HEK293 (cell line): ENCODE measurements around the gene CD8A.

Experiments
- CTCF ChIA-PET: fragments of 350-600 bp; formaldehyde crosslinking; extraction: SDS; loops from one replicate; lab custom pipeline; 2021; ENCODE audit warnings: antibody characterized with exemption; lab: Yijun Ruan, JAX
- POLR2A ChIA-PET: fragments of 300-600 bp; formaldehyde crosslinking; extraction: SDS; loops from one replicate; lab custom pipeline; 2020; ENCODE audit warnings: antibody characterized with exemption, inconsistent platforms; lab: Yijun Ruan, JAX
- H3K27ac ChIP-seq: fragments of 200-500 bp; sonication (Bioruptor generic); 2 replicates; pipeline ENCODE4 v1.5.1; 2014; ENCODE audit warnings: low read depth, low read length, control low read depth, inconsistent platforms; ENCODE audit errors: extremely low read depth
- H3K36me3 ChIP-seq, 2 experiments: fragments of 200-500 bp in 1 of 2; sonication (Bioruptor generic) in 1 of 2; 1 replicate in 1 of 2; 2 replicates in 1 of 2; pipeline ENCODE4 v1.5.1; 2014 to 2017; ENCODE audit warnings: inconsistent platforms in 2 of 2, low read length in 2 of 2; ENCODE audit not compliant: control insufficient read depth in 2 of 2, insufficient read depth in 1 of 2
- H3K4me1 ChIP-seq: fragments of 200-500 bp; sonication (Bioruptor generic); 2 replicates; pipeline ENCODE4 v1.5.1; 2014; ENCODE audit warnings: mild to moderate bottlenecking, low read length, inconsistent platforms; ENCODE audit not compliant: control insufficient read depth, insufficient read depth
- H3K4me3 ChIP-seq: 2 replicates; pipeline ENCODE4 v1.5.1; 2011; ENCODE audit warnings: low read depth, mild to moderate bottlenecking, control low read depth, low read length, moderate library complexity
- H3K9me3 ChIP-seq: fragments of 200-500 bp; sonication (Bioruptor generic); 2 replicates; pipeline ENCODE4 v1.5.1; 2014; ENCODE audit warnings: low read depth, low read length, inconsistent platforms; ENCODE audit not compliant: control insufficient read depth, insufficient read depth
- BCL11B ChIP-seq: fragments of 450-650 bp; formaldehyde crosslinking; IDR thresholded peaks from 2 replicates; pipeline ENCODE4 v1.5.1; 2016; ENCODE audit warnings: low read depth, missing biosample characterization, missing genetic modification characterization
- GLIS2 ChIP-seq: fragments of 450-650 bp; formaldehyde crosslinking; IDR thresholded peaks from 2 replicates; pipeline ENCODE4 v1.5.1; 2016; ENCODE audit warnings: missing biosample characterization, missing genetic modification characterization
- HOXA7 ChIP-seq: sonication (generic); formaldehyde crosslinking; IDR thresholded peaks from 2 replicates; pipeline ENCODE4 v1.8.1; 2022; ENCODE audit warnings: missing genetic modification reagents, borderline replicate concordance
- HOXC10 ChIP-seq: sonication (generic); formaldehyde crosslinking; IDR thresholded peaks from 2 replicates; pipeline ENCODE4 v1.8.1; 2023; ENCODE audit warnings: mild to moderate bottlenecking, missing genetic modification reagents
- KLF1 ChIP-seq: fragments of 450-650 bp; formaldehyde crosslinking; IDR thresholded peaks from 2 replicates; pipeline ENCODE4 v1.5.1; 2016; ENCODE audit warnings: missing biosample characterization, missing genetic modification characterization
- PRDM1 ChIP-seq: fragments of 450-650 bp; formaldehyde crosslinking; IDR thresholded peaks from 2 replicates; pipeline ENCODE4; 2016; ENCODE audit warnings: missing biosample characterization, missing genetic modification characterization
- ZNF112 ChIP-seq: fragments of 450-650 bp; formaldehyde crosslinking; IDR thresholded peaks from 2 replicates; pipeline ENCODE4 v1.5.0; 2017; ENCODE audit warnings: missing biosample characterization, missing genetic modification characterization
- ZNF175 ChIP-seq: fragments of 450-650 bp; formaldehyde crosslinking; IDR thresholded peaks from 2 replicates; pipeline ENCODE4 v1.5.1; 2016; ENCODE audit warnings: missing biosample characterization, missing genetic modification characterization
- ZNF19 ChIP-seq: fragments of 450-650 bp; formaldehyde crosslinking; IDR thresholded peaks from 2 replicates; pipeline ENCODE4; 2016; ENCODE audit warnings: missing biosample characterization, missing genetic modification characterization, low read depth
- ZNF202 ChIP-seq: fragments of 450-650 bp; formaldehyde crosslinking; IDR thresholded peaks from 2 replicates; pipeline ENCODE4 v1.5.1; 2016; ENCODE audit warnings: missing biosample characterization, missing genetic modification characterization, borderline replicate concordance
- ZNF239 ChIP-seq: fragments of 450-650 bp; formaldehyde crosslinking; IDR thresholded peaks from 2 replicates; pipeline ENCODE4 v1.5.1; 2016; ENCODE audit warnings: missing biosample characterization, missing genetic modification characterization
- ZNF404 ChIP-seq: fragments of 450-650 bp; formaldehyde crosslinking; IDR thresholded peaks from 2 replicates; pipeline ENCODE4 v1.5.1; 2017; ENCODE audit warnings: missing biosample characterization, missing genetic modification characterization
- ZNF561 ChIP-seq: fragments of 450-650 bp; IDR thresholded peaks from 2 replicates; pipeline ENCODE4 v1.5.1; 2018; ENCODE audit warnings: missing biosample characterization, missing genetic modification characterization, borderline replicate concordance
- ZNF585B ChIP-seq: fragments of 450-650 bp; formaldehyde crosslinking; IDR thresholded peaks from 2 replicates; pipeline ENCODE4 v1.5.1; 2016; ENCODE audit warnings: missing biosample characterization, missing genetic modification characterization
- ZNF623 ChIP-seq: fragments of 450-650 bp; formaldehyde crosslinking; IDR thresholded peaks from 2 replicates; pipeline ENCODE4 v1.5.1; 2016; ENCODE audit warnings: missing biosample characterization, missing genetic modification characterization
- ZNF791 ChIP-seq: fragments of 450-650 bp; formaldehyde crosslinking; IDR thresholded peaks from 2 replicates; pipeline ENCODE4 v1.5.1; 2016; ENCODE audit warnings: missing biosample characterization, missing genetic modification characterization
- TF ChIP-seq, protein P1 (sequence below): fragments of 450-650 bp; formaldehyde crosslinking; IDR thresholded peaks from 2 replicates; pipeline ENCODE4 v1.5.1; 2016; ENCODE audit warnings: missing biosample characterization, missing genetic modification characterization
- TF ChIP-seq, protein P2 (sequence below): fragments of 450-650 bp; formaldehyde crosslinking; IDR thresholded peaks from 2 replicates; pipeline ENCODE4 v1.5.1; 2016; ENCODE audit warnings: missing biosample characterization, missing genetic modification characterization
- TF ChIP-seq, protein P3 (sequence below): fragments of 450-650 bp; formaldehyde crosslinking; IDR thresholded peaks from 2 replicates; pipeline ENCODE4 v1.5.1; 2017; ENCODE audit warnings: missing biosample characterization, missing genetic modification characterization
- TF ChIP-seq, protein P4 (sequence below): fragments of 450-650 bp; formaldehyde crosslinking; IDR thresholded peaks from 2 replicates; pipeline ENCODE4 v1.5.0; 2017; ENCODE audit warnings: missing biosample characterization, missing genetic modification characterization, borderline replicate concordance
- TF ChIP-seq, protein P5 (sequence below): fragments of 450-650 bp; formaldehyde crosslinking; IDR thresholded peaks from 2 replicates; pipeline ENCODE4 v1.5.1; 2016; ENCODE audit warnings: missing biosample characterization, missing genetic modification characterization
- TF ChIP-seq, protein P6 (sequence below): fragments of 450-650 bp; formaldehyde crosslinking; IDR thresholded peaks from 2 replicates; pipeline ENCODE4 v1.5.1; 2017; ENCODE audit warnings: missing biosample characterization, mild to moderate bottlenecking, missing genetic modification characterization, moderate library complexity
- TF ChIP-seq, protein P7 (sequence below): fragments of 450-650 bp; formaldehyde crosslinking; IDR thresholded peaks from 2 replicates; pipeline ENCODE4 v1.5.1; 2016; ENCODE audit warnings: missing biosample characterization, missing genetic modification characterization
- TF ChIP-seq, protein P8 (sequence below): fragments of 450-650 bp; formaldehyde crosslinking; optimal IDR thresholded peaks from 2 replicates; pipeline ENCODE3; 2016; ENCODE audit warnings: missing biosample characterization, mild to moderate bottlenecking, missing genetic modification characterization

Gene CD8A

DNA sequence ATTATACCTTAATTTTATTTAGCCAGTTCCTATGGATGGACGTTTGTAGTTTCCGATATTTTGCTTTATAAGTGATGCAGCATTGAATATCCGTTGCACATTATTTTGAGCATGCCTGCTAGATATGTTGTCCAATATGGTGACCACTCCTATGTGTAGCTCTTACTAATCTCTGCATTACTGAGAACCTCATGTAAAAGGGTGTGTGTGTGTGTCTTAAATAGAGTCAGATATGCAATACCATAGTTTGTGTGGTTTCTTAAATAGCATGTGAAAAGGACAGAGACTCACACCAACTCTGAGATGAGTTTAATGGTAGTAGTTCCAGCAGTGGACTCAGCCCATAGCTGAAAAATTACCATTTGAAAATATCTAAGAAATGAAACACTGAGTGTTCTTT lies 32.3 kb downstream of the CD8A start:
- H3K27ac ChIP-seq, result no peak overlapping the region
- H3K9me3 ChIP-seq, result no peaks in the 10 kb centered on the region
- no peak overlapping the region for H3K4me3 ChIP-seq
- CTCF ChIA-PET, result no interaction called here
- no peak for TF ChIP-seq ZNF175 (tag by site-specific recombination)
- TF ChIP-seq BCL11B (tag by site-specific recombination), result no peak
- TF ChIP-seq ZNF404 (tag by site-specific recombination), result no peak
- TF ChIP-seq HOXC10 (CRISPR knock-in tag), result no peak
- TF ChIP-seq, protein P1, sequence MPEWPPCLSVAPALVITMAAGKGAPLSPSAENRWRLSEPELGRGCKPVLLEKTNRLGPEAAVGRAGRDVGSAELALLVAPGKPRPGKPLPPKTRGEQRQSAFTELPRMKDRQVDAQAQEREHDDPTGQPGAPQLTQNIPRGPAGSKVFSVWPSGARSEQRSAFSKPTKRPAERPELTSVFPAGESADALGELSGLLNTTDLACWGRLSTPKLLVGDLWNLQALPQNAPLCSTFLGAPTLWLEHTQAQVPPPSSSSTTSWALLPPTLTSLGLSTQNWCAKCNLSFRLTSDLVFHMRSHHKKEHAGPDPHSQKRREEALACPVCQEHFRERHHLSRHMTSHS (tag by site-specific recombination), result no peak
- TF ChIP-seq, protein P2, sequence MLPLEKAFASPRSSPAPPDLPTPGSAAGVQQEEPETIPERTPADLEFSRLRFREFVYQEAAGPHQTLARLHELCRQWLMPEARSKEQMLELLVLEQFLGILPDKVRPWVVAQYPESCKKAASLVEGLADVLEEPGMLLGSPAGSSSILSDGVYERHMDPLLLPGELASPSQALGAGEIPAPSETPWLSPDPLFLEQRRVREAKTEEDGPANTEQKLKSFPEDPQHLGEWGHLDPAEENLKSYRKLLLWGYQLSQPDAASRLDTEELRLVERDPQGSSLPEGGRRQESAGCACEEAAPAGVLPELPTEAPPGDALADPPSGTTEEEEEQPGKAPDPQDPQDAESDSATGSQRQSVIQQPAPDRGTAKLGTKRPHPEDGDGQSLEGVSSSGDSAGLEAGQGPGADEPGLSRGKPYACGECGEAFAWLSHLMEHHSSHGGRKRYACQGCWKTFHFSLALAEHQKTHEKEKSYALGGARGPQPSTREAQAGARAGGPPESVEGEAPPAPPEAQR (tag by site-specific recombination), result no peak
- TF ChIP-seq, protein P3, sequence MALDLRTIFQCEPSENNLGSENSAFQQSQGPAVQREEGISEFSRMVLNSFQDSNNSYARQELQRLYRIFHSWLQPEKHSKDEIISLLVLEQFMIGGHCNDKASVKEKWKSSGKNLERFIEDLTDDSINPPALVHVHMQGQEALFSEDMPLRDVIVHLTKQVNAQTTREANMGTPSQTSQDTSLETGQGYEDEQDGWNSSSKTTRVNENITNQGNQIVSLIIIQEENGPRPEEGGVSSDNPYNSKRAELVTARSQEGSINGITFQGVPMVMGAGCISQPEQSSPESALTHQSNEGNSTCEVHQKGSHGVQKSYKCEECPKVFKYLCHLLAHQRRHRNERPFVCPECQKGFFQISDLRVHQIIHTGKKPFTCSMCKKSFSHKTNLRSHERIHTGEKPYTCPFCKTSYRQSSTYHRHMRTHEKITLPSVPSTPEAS (tag by site-specific recombination), result no peak
- TF ChIP-seq HOXA7 (CRISPR knock-in tag), result no peak
- TF ChIP-seq, protein P4, sequence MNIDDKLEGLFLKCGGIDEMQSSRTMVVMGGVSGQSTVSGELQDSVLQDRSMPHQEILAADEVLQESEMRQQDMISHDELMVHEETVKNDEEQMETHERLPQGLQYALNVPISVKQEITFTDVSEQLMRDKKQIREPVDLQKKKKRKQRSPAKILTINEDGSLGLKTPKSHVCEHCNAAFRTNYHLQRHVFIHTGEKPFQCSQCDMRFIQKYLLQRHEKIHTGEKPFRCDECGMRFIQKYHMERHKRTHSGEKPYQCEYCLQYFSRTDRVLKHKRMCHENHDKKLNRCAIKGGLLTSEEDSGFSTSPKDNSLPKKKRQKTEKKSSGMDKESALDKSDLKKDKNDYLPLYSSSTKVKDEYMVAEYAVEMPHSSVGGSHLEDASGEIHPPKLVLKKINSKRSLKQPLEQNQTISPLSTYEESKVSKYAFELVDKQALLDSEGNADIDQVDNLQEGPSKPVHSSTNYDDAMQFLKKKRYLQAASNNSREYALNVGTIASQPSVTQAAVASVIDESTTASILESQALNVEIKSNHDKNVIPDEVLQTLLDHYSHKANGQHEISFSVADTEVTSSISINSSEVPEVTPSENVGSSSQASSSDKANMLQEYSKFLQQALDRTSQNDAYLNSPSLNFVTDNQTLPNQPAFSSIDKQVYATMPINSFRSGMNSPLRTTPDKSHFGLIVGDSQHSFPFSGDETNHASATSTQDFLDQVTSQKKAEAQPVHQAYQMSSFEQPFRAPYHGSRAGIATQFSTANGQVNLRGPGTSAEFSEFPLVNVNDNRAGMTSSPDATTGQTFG (tag by site-specific recombination), result no peak
- TF ChIP-seq PRDM1 (tag by site-specific recombination), result no peak
- no peak for TF ChIP-seq ZNF585B
- TF ChIP-seq, protein P5, sequence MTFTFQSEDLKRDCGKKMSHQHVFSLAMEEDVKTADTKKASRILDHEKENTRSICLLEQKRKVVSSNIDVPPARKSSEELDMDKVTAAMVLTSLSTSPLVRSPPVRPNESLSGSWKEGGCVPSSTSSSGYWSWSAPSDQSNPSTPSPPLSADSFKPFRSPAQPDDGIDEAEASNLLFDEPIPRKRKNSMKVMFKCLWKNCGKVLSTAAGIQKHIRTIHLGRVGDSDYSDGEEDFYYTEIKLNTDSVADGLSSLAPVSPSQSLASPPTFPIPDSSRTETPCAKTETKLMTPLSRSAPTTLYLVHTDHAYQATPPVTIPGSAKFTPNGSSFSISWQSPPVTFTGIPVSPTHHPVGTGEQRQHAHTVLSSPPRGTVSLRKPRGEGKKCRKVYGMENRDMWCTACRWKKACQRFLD (tag by site-specific recombination), result no peak
- TF ChIP-seq ZNF791 (tag by site-specific recombination), result no peak
- TF ChIP-seq ZNF19 (tag by site-specific recombination), result no peak
- TF ChIP-seq, protein P6, sequence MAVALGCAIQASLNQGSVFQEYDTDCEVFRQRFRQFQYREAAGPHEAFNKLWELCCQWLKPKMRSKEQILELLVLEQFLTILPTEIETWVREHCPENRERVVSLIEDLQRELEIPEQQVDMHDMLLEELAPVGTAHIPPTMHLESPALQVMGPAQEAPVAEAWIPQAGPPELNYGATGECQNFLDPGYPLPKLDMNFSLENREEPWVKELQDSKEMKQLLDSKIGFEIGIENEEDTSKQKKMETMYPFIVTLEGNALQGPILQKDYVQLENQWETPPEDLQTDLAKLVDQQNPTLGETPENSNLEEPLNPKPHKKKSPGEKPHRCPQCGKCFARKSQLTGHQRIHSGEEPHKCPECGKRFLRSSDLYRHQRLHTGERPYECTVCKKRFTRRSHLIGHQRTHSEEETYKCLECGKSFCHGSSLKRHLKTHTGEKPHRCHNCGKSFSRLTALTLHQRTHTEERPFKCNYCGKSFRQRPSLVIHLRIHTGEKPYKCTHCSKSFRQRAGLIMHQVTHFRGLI (tag by site-specific recombination), result no peak
- H3K36me3 ChIP-seq, result peaks cover 24 to 45% of the 10 kb centered on the region in 2 experiments
- no peaks in the 10 kb centered on the region for H3K4me1 ChIP-seq
- POLR2A ChIA-PET, result no interaction called here

DNA sequence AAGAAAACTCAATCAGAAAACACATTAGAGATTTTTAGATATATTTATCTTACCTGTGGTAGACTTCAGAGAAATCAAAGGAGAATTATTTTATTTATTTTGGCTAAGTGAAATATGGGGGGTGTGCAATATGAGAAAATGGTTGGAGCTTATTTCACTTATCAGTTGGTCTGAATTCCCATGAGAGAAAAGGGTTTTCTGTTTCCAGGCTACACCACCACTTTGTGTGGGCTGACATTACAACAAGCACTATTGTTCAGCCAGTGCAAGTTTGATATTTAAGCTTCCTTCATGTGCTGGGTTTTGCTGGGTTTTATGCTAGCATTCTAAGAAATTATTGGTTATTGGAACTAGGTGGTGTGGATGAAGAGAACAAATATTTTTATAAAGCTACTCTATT lies 37.1 kb downstream of the CD8A start:
- no peaks in the 10 kb centered on the region for H3K4me1 ChIP-seq
- ChIA-PET CTCF (interaction anchor here (3.6 kb wide), 1 partner anchor 11 kb away, joined by 32 read pairs; no protein-coding TSS in a partner anchor), POLR2A (no interaction called here)
- H3K9me3 ChIP-seq, result no peaks in the 10 kb centered on the region
- H3K4me3 ChIP-seq, result no peak overlapping the region
- H3K36me3 ChIP-seq, result peaks cover 25 to 68% of the 10 kb centered on the region in 2 experiments
- H3K27ac ChIP-seq, result no peak overlapping the region
- TF ChIP-seq, protein P3 (tag by site-specific recombination), result no peak
- TF ChIP-seq ZNF585B (no peak), ZNF239 (tag by site-specific recombination) (no peak), KLF1 (tag by site-specific recombination) (no peak), ZNF623 (tag by site-specific recombination) (no peak), ZNF112 (tag by site-specific recombination) (no peak), ZNF202 (tag by site-specific recombination) (no peak), GLIS2 (tag by site-specific recombination) (no peak), ZNF561 (no peak)
- TF ChIP-seq, protein P7, sequence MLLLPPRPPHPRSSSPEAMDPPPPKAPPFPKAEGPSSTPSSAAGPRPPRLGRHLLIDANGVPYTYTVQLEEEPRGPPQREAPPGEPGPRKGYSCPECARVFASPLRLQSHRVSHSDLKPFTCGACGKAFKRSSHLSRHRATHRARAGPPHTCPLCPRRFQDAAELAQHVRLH (tag by site-specific recombination), result no peak
- TF ChIP-seq, protein P8, sequence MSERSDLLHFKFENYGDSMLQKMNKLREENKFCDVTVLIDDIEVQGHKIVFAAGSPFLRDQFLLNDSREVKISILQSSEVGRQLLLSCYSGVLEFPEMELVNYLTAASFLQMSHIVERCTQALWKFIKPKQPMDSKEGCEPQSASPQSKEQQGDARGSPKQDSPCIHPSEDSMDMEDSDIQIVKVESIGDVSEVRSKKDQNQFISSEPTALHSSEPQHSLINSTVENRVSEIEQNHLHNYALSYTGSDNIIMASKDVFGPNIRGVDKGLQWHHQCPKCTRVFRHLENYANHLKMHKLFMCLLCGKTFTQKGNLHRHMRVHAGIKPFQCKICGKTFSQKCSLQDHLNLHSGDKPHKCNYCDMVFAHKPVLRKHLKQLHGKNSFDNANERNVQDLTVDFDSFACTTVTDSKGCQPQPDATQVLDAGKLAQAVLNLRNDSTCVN, result no peak
